Measurements from ENCODE around the gene GLRX. TPM values are rescaled to one million over a fixed set of nuclear protein-coding genes. Genes with fewer than 3 reads are reported as not detected.
A peak's percentile ranks its signal among the peaks of the same experiment; 100 is the strongest.

Gene GLRX
- total RNA-seq, 1 donor from 2014 or later: 60.2 TPM

DNA sequence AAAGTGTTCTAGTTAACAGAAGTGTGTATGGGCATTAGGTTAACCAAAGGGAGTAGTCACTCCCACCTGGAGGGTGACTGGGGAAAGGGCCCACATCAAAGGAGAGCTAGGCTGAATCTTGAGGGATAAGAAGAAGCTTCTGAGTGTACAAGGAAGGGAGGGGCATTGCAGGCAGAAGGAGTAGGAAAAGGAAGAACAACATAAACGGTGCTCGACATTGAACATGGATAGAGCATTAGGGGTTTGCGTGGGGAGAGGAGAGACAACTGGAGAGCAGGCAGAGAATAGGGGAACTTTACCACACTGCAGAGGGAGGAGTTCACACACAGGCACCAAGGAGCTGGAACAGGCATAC, 5.3 kb upstream of the GLRX start:
- Mint-ChIP-seq H3K9me3 (no peaks in the 10 kb centered on the region), H3K27ac (no peak overlapping the region), H3K27me3 (no peaks in the 10 kb centered on the region), H3K4me1 (peaks cover 34% of the 10 kb centered on the region), H3K4me3 (no peak overlapping the region), H3K36me3 (ENCODE audit: low read depth) (no peaks in the 10 kb centered on the region)
- ChIA-PET POLR2A (interaction anchor here (1.4 kb wide), 1 partner anchor 20 kb away, joined by 3 read pairs; no protein-coding TSS in a partner anchor), CTCF (interaction anchor here (1.2 kb wide), 1 partner anchor 47 kb away, joined by 6 read pairs; no protein-coding TSS in a partner anchor)
- intact Hi-C loops (cut with micrococcal nuclease): loop anchor here (10.0 kb wide), 1 partner anchor 977 kb away; the partner anchor contains the start of gene ERAP1
- DNase-seq (no peak), ATAC-seq (ENCODE audit: low read depth) (no peak)
- TF ChIP-seq, protein P1, sequence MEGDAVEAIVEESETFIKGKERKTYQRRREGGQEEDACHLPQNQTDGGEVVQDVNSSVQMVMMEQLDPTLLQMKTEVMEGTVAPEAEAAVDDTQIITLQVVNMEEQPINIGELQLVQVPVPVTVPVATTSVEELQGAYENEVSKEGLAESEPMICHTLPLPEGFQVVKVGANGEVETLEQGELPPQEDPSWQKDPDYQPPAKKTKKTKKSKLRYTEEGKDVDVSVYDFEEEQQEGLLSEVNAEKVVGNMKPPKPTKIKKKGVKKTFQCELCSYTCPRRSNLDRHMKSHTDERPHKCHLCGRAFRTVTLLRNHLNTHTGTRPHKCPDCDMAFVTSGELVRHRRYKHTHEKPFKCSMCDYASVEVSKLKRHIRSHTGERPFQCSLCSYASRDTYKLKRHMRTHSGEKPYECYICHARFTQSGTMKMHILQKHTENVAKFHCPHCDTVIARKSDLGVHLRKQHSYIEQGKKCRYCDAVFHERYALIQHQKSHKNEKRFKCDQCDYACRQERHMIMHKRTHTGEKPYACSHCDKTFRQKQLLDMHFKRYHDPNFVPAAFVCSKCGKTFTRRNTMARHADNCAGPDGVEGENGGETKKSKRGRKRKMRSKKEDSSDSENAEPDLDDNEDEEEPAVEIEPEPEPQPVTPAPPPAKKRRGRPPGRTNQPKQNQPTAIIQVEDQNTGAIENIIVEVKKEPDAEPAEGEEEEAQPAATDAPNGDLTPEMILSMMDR (IDR thresholded peaks at IDR 0.05): no peak

DNA sequence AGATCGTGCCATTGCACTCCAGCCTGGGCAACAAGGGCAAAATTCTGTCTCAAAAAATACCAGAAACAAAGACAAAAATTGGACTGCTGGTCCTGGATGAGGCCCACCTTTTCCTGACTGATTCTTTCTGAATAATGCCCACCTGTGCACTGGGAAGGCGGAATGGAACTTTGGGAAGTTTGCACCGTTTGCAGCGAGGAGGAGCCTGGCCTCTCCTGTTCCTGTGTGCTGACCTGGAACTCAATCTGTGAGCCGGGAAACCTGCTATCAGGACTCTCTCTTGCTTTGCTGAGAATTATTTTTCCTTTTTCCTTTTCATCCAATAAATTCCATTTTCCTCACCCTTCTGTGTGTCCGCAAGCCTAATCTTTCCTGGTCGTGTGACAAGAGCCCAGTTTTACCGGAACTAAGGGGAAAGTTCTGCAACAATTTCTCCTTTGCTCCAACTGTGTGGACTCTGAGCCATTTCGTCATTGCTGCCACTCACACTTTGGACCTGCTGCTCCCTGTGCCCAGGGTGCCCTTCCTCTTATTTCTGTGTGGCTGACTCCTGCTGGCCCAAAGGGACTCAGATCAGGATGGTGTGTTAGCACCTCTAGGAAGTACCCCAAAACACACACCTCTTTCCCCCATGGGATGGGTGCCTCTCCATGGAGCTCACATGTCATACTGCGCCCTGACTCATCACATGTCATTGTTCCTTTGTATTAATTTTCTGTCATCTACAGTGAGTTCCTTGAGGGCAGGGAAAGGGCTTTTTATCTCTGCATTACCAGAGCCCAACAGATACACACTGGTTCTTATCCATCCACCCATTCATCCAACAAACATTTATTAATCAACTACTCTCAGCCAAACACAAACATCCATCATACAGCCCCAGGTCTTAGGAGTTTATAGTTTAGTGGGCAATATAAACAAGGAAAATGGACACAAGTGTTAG, 4.7 kb upstream of the GLRX start:
- TF ChIP-seq, protein P1 (IDR thresholded peaks at IDR 0.05): no peak
- Mint-ChIP-seq H3K36me3 (ENCODE audit: low read depth) (peaks cover 4% of the 10 kb centered on the region), H3K4me1 (peaks cover 32% of the 10 kb centered on the region), H3K27me3 (no peaks in the 10 kb centered on the region), H3K4me3 (no peak overlapping the region), H3K27ac (peak overlapping the region; percentile 14), H3K9me3 (no peaks in the 10 kb centered on the region)
- DNase-seq (no peak), ATAC-seq (ENCODE audit: low read depth) (no peak)
- CTCF ChIA-PET: no interaction called here
- POLR2A ChIA-PET: interaction anchor here (1.4 kb wide), 1 partner anchor 19 kb away, joined by 3 read pairs; no protein-coding TSS in a partner anchor
- intact Hi-C loops (cut with micrococcal nuclease): loop anchor here (10.0 kb wide), 1 partner anchor 978 kb away; the partner anchor contains the start of gene ERAP1

DNA sequence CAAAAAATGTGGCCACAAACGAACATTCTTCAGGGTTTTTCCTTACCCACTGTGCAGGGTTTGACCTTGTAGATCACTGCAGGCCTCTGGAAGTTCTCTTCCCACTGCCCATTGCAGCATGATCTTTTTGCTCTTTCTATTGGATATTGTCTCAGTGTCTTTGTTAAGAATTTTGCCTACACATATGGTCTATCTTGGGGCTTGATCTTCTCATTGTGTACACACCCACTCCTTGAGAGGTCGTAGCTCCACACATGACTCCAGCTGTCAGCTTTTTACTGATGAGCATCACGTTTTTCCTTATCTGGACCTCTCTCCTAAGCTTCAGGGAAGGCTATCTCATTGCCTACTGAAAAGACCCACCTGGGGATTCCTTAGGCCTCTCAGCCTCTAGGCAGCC, 3.0 kb upstream of the GLRX start:
- POLR2A ChIA-PET: interaction anchor here (10.1 kb wide), 1 partner anchor 12 kb away, joined by 233 read pairs; no protein-coding TSS in a partner anchor
- TF ChIP-seq, protein P1 (IDR thresholded peaks at IDR 0.05): no peak
- no peaks in the 10 kb centered on the region for H3K27me3 Mint-ChIP-seq
- DNase-seq: no peak
- ATAC-seq (ENCODE audit: low read depth): no peak
- CTCF ChIA-PET: interaction anchor here (1.2 to 4.5 kb wide), 2 partner anchors 19 to 44 kb away, joined by 3 to 32 read pairs; no protein-coding TSS in a partner anchor
- intact Hi-C loops (cut with micrococcal nuclease): loop anchor here (10.0 kb wide), 1 partner anchor 979 kb away; the partner anchor contains the start of gene ERAP1
- H3K27ac Mint-ChIP-seq: peak overlapping the region; percentile 48
- peaks cover 46% of the 10 kb centered on the region for H3K4me1 Mint-ChIP-seq
- no peaks in the 10 kb centered on the region for H3K9me3 Mint-ChIP-seq
- peaks cover 13% of the 10 kb centered on the region for H3K36me3 Mint-ChIP-seq (ENCODE audit: low read depth)
- H3K4me3 Mint-ChIP-seq: no peak overlapping the region

DNA sequence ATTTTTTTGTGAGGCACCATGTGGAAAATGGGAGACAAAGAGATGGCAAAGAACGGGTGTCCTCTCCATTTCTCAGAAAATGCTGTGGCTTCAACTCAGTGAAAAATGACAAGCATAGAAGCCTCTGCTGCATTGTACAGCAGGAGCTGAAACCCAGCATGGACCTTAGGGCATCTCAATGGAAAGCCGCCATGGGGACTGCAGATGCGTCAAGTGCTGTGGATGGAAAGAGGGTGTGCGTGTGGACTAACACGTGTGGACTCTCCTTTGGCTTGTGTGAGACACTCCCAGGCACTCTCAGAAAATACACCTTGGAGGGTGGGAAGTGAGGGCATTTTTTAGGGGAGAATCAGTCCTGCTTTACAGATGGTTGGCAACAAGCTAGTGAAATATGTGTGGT, 2.2 kb upstream of the GLRX start:
- H3K9me3 Mint-ChIP-seq: no peaks in the 10 kb centered on the region
- TF ChIP-seq, protein P1 (IDR thresholded peaks at IDR 0.05): no peak
- ChIA-PET POLR2A (interaction anchor here (0.6 to 10.1 kb wide), 3 partner anchors 13 to 172 kb away, joined by 3 to 233 read pairs (median 203); no protein-coding TSS in a partner anchor), CTCF (interaction anchor here (1.2 to 4.5 kb wide), 2 partner anchors 19 to 43 kb away, joined by 3 to 32 read pairs; no protein-coding TSS in a partner anchor)
- DNase-seq (no peak), ATAC-seq (ENCODE audit: low read depth) (no peak)
- peaks cover 13% of the 10 kb centered on the region for H3K36me3 Mint-ChIP-seq (ENCODE audit: low read depth)
- peak overlapping the region; percentile 98 for H3K27ac Mint-ChIP-seq
- H3K4me1 Mint-ChIP-seq: peaks cover 51% of the 10 kb centered on the region
- H3K27me3 Mint-ChIP-seq: no peaks in the 10 kb centered on the region
- H3K4me3 Mint-ChIP-seq: no peak overlapping the region
- intact Hi-C loops (cut with micrococcal nuclease): loop anchor here (5.0 to 10.0 kb wide), 2 partner anchors 980 to 1358 kb away; partner anchors contain the start of genes ERAP1 and RIOK2
